Measurements from ENCODE around the gene SPAG6.

The SPAG6 gene

DNA sequence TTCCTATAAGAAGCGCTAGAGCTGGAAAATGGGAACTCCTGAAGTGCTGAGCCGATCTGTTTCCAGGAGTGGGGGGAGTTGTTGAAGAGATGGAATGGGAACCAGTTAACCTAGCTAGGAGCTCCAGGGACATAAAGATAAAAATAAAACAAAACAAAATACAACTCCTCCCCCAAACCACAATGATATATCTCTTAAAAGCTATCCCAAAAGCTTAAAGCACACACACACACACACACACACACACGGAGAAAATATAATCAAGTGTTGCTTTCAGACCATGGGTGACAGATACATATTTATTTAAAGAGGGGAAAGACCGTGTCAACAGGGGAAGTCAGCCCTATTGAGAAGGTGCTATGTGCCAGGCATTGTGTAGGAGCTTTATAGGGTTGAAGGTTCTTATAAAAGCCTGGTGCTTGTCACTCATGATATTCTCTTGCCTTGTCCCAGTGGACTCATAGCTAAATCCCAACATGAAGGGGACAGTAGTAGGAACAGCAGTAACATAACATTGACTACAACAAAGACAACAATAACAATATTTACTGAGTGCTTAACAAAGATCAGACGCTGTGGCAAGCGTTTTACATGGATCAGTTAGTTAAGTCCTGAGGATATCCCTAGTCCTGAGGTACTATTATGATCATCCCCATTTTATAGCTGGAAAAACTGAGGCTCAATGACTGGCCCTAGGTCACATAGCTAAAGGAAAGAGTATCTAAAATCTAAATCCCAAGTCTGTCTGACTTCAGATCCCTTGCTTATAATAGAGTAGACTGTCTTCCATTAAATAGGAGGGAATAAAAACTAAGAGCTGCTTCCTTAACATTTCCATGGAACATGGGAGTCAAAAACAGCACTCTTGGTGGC is 115.5 kb downstream of the SPAG6 start:
- no peak overlapping the region for H3K4me3 Mint-ChIP-seq

DNA sequence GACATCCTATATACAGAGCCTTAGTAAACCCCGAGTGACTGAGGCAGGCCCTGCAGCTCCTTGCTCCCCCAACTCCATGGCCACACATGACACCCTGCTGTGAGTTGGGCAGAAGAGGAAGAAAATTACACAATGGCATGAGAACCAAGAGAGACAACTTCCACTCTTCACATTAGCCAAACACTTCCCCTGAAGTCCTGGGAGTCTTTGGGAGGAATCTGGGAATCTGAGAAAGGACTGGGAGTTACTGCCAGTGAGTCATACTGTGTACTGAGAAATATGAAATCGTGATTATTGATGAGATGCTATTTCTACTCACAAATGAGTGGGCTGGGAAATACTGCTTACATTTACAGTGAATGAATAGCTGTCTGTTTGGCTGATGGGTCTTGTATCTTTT is 116.6 kb downstream of the SPAG6 start:
- Mint-ChIP-seq H3K4me3 (no peak overlapping the region), H3K36me3 (no peaks in the 10 kb centered on the region), H3K9me3 (no peaks in the 10 kb centered on the region), H3K4me1 (no peaks in the 10 kb centered on the region), H3K27ac (no peak overlapping the region)
- DNase-seq (ENCODE audit: low spot score in 2 of 2) (no peak), ATAC-seq (no peak)

More for the DNA sequence above, 115.5 kb downstream of the SPAG6 start:
- no peaks in the 10 kb centered on the region for H3K9me3 Mint-ChIP-seq
- no peaks in the 10 kb centered on the region for H3K36me3 Mint-ChIP-seq
- DNase-seq (ENCODE audit: low spot score in 2 of 2) (no peak), ATAC-seq (no peak)
- no peak overlapping the region for H3K27ac Mint-ChIP-seq
- no peaks in the 10 kb centered on the region for H3K4me1 Mint-ChIP-seq

DNA sequence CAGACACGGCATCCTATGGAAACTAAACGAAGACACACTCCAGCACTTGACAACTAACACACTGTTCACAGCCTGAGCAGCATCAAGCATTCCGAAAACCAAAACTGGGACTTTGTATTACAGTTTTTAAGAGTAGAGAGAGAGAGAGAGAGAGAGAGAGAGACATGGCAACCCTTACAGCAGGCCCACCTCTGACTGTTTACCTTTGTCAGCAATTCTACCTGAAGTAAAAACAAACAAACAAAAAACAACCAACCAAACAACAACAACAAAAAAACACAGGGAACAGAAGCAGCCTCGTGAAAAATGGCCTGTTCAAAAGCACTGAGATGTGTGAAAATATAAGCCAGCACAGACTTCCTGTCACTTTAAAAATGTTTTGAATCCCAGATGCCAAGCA is 118.0 kb downstream of the SPAG6 start:
- no peak overlapping the region for H3K4me3 Mint-ChIP-seq
- no peaks in the 10 kb centered on the region for H3K4me1 Mint-ChIP-seq
- no peaks in the 10 kb centered on the region for H3K36me3 Mint-ChIP-seq

DNA sequence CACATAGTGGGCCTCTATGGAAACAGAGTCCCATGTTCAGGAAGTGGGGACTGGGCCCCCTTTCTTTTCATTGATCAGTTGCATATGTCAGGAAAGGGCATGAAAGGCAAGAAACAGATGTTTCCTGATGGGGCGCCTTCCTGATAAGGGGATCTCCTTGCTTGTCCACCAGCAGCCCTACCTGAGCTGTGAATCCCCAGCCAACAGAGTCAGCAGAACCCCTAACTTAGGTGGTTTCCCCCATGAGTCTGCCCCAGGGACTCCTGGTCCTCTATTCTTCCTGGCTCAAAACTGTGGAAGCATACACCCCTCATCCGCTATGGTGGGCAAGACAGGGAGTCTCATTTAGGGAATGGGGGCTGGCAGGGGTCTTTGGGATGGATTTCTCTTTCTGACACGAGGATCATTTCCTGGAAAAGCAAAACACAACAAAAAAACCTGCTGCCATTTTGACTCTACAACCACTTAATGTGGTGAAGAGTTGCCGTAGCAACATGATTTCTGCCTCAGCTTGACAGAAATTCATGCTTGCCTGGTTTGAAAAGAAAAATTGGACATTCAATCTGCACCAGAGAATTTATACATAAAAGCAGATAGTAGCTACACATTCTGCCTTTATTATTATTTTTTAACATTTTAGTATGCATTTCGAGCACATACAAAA is 119.8 kb downstream of the SPAG6 start:
- H3K9me3 Mint-ChIP-seq: no peaks in the 10 kb centered on the region
- H3K4me3 Mint-ChIP-seq: no peak overlapping the region
- DNase-seq (ENCODE audit: low spot score in 2 of 2): no peak
- ATAC-seq: no peak
- no peak overlapping the region for H3K27ac Mint-ChIP-seq
- no peaks in the 10 kb centered on the region for H3K36me3 Mint-ChIP-seq
- no peaks in the 10 kb centered on the region for H3K4me1 Mint-ChIP-seq

More for the DNA sequence above, 118.0 kb downstream of the SPAG6 start:
- Mint-ChIP-seq H3K27ac (no peak overlapping the region), H3K9me3 (no peaks in the 10 kb centered on the region)
- DNase-seq (ENCODE audit: low spot score in 2 of 2) (no peak), ATAC-seq (no peak)

DNA sequence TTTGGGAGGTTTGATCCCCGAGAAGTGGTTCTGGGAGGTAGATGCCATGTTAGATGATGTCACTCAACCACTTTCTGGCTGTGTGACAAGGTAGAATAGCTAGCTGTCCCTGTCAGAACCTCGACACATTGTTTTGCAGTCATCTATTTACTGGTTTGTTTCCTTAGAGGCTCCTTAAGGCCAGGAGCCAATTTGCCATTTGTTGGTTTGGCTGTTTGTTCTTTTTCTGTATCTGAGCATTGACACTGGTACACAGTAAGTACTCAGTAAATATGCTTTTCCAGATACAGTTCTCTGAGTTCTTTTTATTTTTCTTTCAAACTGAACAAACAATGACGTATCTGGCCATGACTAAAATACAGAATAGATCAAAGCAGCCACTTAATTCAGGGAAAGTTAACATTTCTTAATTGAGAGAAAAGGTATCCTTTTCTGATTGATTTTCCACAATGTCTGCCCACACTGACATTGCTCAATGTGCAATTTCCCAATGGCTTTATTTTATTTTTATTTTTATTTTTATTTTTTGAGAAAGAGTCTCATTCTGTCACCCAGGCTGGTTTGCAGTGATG is 121.6 kb downstream of the SPAG6 start:
- H3K4me1 Mint-ChIP-seq: no peaks in the 10 kb centered on the region
- no peak for ATAC-seq
- H3K9me3 Mint-ChIP-seq: no peaks in the 10 kb centered on the region
- no peak overlapping the region for H3K27ac Mint-ChIP-seq
- H3K4me3 Mint-ChIP-seq: no peak overlapping the region
- DNase-seq (ENCODE audit: low spot score in 2 of 2): no peak
- H3K36me3 Mint-ChIP-seq: no peaks in the 10 kb centered on the region
